ENCODE results near the gene DNAJC13.
"Not testable (repeated sequence)": the region's sequence is repeated elsewhere in the genome, so short reads cannot be mapped to it uniquely, and the experiment has no call there.

DNAJC13 gene

GRCh38 chr3:132553826-132554225 lies 136.5 kb downstream of the DNAJC13 start:
- no peak overlapping the region for H3K27ac Mint-ChIP-seq
- peaks cover 19% of the 10 kb centered on the region for H3K4me1 Mint-ChIP-seq (ENCODE audit: low read depth)
- no peak for DNase-seq (ENCODE audit: low spot score)
- no peak overlapping the region for H3K4me3 Mint-ChIP-seq
- no peaks in the 10 kb centered on the region for H3K9me3 Mint-ChIP-seq
- peaks cover 1% of the 10 kb centered on the region for H3K36me3 Mint-ChIP-seq (ENCODE audit: low read depth)
- H3K27me3 Mint-ChIP-seq (ENCODE audit: low read depth), result no peaks in the 10 kb centered on the region

- Mint-ChIP-seq H3K4me1 (ENCODE audit: low read depth) (peaks cover 16% of the 10 kb centered on the region), H3K4me3 (no peak overlapping the region), H3K9me3 (no peaks in the 10 kb centered on the region), H3K27ac (no peak overlapping the region), H3K27me3 (ENCODE audit: low read depth) (no peaks in the 10 kb centered on the region), H3K36me3 (ENCODE audit: low read depth) (no peaks in the 10 kb centered on the region)
- no peak for DNase-seq (ENCODE audit: low spot score)
These were observed 137.1 kb downstream of the DNAJC13 start for GRCh38 chr3:132554437-132554836.

GRCh38 chr3:132555306-132556035 lies 138.2 kb downstream of the DNAJC13 start:
- peaks cover 6% of the 10 kb centered on the region for H3K4me1 Mint-ChIP-seq (ENCODE audit: low read depth)
- H3K9me3 Mint-ChIP-seq, result no peaks in the 10 kb centered on the region
- no peak overlapping the region for H3K4me3 Mint-ChIP-seq
- no peak for DNase-seq (ENCODE audit: low spot score)
- no peaks in the 10 kb centered on the region for H3K27me3 Mint-ChIP-seq (ENCODE audit: low read depth)
- H3K36me3 Mint-ChIP-seq (ENCODE audit: low read depth), result no peaks in the 10 kb centered on the region
- no peak overlapping the region for H3K27ac Mint-ChIP-seq

- H3K4me3 Mint-ChIP-seq; H3K27me3 Mint-ChIP-seq (ENCODE audit: low read depth); H3K36me3 Mint-ChIP-seq (ENCODE audit: low read depth); DNase-seq (ENCODE audit: low spot score); H3K4me1 Mint-ChIP-seq (ENCODE audit: low read depth); H3K9me3 Mint-ChIP-seq; H3K27ac Mint-ChIP-seq: not testable (repeated sequence)
These were observed 138.7 kb downstream of the DNAJC13 start for GRCh38 chr3:132556036-132556386.

GRCh38 chr3:132556508-132557159 lies 139.3 kb downstream of the DNAJC13 start:
- no peaks in the 10 kb centered on the region for H3K4me1 Mint-ChIP-seq (ENCODE audit: low read depth)
- DNase-seq (ENCODE audit: low spot score), result no peak
- H3K27ac Mint-ChIP-seq, result no peak overlapping the region
- peaks cover under 1% of the 10 kb centered on the region for H3K36me3 Mint-ChIP-seq (ENCODE audit: low read depth)
- no peaks in the 10 kb centered on the region for H3K9me3 Mint-ChIP-seq
- no peaks in the 10 kb centered on the region for H3K27me3 Mint-ChIP-seq (ENCODE audit: low read depth)
- no peak overlapping the region for H3K4me3 Mint-ChIP-seq

- Mint-ChIP-seq H3K27me3 (ENCODE audit: low read depth) (no peaks in the 10 kb centered on the region), H3K9me3 (no peaks in the 10 kb centered on the region), H3K4me3 (no peak overlapping the region), H3K27ac (no peak overlapping the region), H3K4me1 (ENCODE audit: low read depth) (no peaks in the 10 kb centered on the region), H3K36me3 (ENCODE audit: low read depth) (peaks cover 3% of the 10 kb centered on the region)
- no peak for DNase-seq (ENCODE audit: low spot score)
These were observed 143.7 kb downstream of the DNAJC13 start for GRCh38 chr3:132561003-132561402.

GRCh38 chr3:132563420-132564069 lies 146.2 kb downstream of the DNAJC13 start:
- no peaks in the 10 kb centered on the region for H3K4me1 Mint-ChIP-seq (ENCODE audit: low read depth)
- H3K27me3 Mint-ChIP-seq (ENCODE audit: low read depth), result no peaks in the 10 kb centered on the region
- H3K4me3 Mint-ChIP-seq, result no peak overlapping the region
- no peaks in the 10 kb centered on the region for H3K9me3 Mint-ChIP-seq
- no peak overlapping the region for H3K27ac Mint-ChIP-seq
- DNase-seq (ENCODE audit: low spot score), result no peak
- H3K36me3 Mint-ChIP-seq (ENCODE audit: low read depth), result peaks cover 3% of the 10 kb centered on the region

- Mint-ChIP-seq H3K4me1 (ENCODE audit: low read depth) (peaks cover 4% of the 10 kb centered on the region), H3K9me3 (no peaks in the 10 kb centered on the region), H3K4me3 (no peak overlapping the region), H3K27me3 (ENCODE audit: low read depth) (no peaks in the 10 kb centered on the region), H3K36me3 (ENCODE audit: low read depth) (peaks cover 3% of the 10 kb centered on the region), H3K27ac (no peak overlapping the region)
- no peak for DNase-seq (ENCODE audit: low spot score)
These were observed 146.8 kb downstream of the DNAJC13 start for GRCh38 chr3:132564070-132564465.

GRCh38 chr3:132568422-132568821 lies 151.1 kb downstream of the DNAJC13 start:
- no peak overlapping the region for H3K27ac Mint-ChIP-seq
- peaks cover 5% of the 10 kb centered on the region for H3K9me3 Mint-ChIP-seq
- H3K27me3 Mint-ChIP-seq (ENCODE audit: low read depth), result no peaks in the 10 kb centered on the region
- peaks cover 4% of the 10 kb centered on the region for H3K36me3 Mint-ChIP-seq (ENCODE audit: low read depth)
- H3K4me3 Mint-ChIP-seq, result no peak overlapping the region
- DNase-seq (ENCODE audit: low spot score), result no peak
- peaks cover 8% of the 10 kb centered on the region for H3K4me1 Mint-ChIP-seq (ENCODE audit: low read depth)

GRCh38 chr3:132569153-132569552 lies 151.9 kb downstream of the DNAJC13 start:
- DNase-seq (ENCODE audit: low spot score), result peak; percentile 27
- peaks cover 5% of the 10 kb centered on the region for H3K9me3 Mint-ChIP-seq
- peaks cover 8% of the 10 kb centered on the region for H3K4me1 Mint-ChIP-seq (ENCODE audit: low read depth)
- peaks cover 4% of the 10 kb centered on the region for H3K36me3 Mint-ChIP-seq (ENCODE audit: low read depth)
- no peaks in the 10 kb centered on the region for H3K27me3 Mint-ChIP-seq (ENCODE audit: low read depth)
- H3K27ac Mint-ChIP-seq, result no peak overlapping the region
- no peak overlapping the region for H3K4me3 Mint-ChIP-seq

GRCh38 chr3:132569580-132569979 lies 152.3 kb downstream of the DNAJC13 start:
- Mint-ChIP-seq H3K9me3 (peaks cover 5% of the 10 kb centered on the region), H3K27ac (no peak overlapping the region), H3K4me1 (ENCODE audit: low read depth) (peaks cover 8% of the 10 kb centered on the region), H3K4me3 (no peak overlapping the region), H3K36me3 (ENCODE audit: low read depth) (peaks cover 4% of the 10 kb centered on the region), H3K27me3 (ENCODE audit: low read depth) (no peaks in the 10 kb centered on the region)
- no peak for DNase-seq (ENCODE audit: low spot score)

GRCh38 chr3:132570016-132570415 lies 152.7 kb downstream of the DNAJC13 start:
- no peak overlapping the region for H3K4me3 Mint-ChIP-seq
- no peak overlapping the region for H3K27ac Mint-ChIP-seq
- peaks cover 4% of the 10 kb centered on the region for H3K36me3 Mint-ChIP-seq (ENCODE audit: low read depth)
- peaks cover 5% of the 10 kb centered on the region for H3K9me3 Mint-ChIP-seq
- H3K27me3 Mint-ChIP-seq (ENCODE audit: low read depth), result no peaks in the 10 kb centered on the region
- DNase-seq (ENCODE audit: low spot score), result no peak
- H3K4me1 Mint-ChIP-seq (ENCODE audit: low read depth), result peaks cover 8% of the 10 kb centered on the region

GRCh38 chr3:132573797-132574211 lies 156.5 kb downstream of the DNAJC13 start:
- DNase-seq (ENCODE audit: low spot score), result no peak
- Mint-ChIP-seq H3K4me1 (ENCODE audit: low read depth) (peaks cover 7% of the 10 kb centered on the region), H3K36me3 (ENCODE audit: low read depth) (peaks cover 10% of the 10 kb centered on the region), H3K9me3 (peaks cover 5% of the 10 kb centered on the region), H3K27me3 (ENCODE audit: low read depth) (no peaks in the 10 kb centered on the region), H3K4me3 (no peak overlapping the region), H3K27ac (no peak overlapping the region)

- Mint-ChIP-seq H3K27ac (no peak overlapping the region), H3K27me3 (ENCODE audit: low read depth) (no peaks in the 10 kb centered on the region), H3K4me3 (no peak overlapping the region), H3K36me3 (ENCODE audit: low read depth) (peaks cover 1% of the 10 kb centered on the region), H3K9me3 (no peaks in the 10 kb centered on the region), H3K4me1 (ENCODE audit: low read depth) (peaks cover 3% of the 10 kb centered on the region)
- no peak for DNase-seq (ENCODE audit: low spot score)
These were observed 170.1 kb downstream of the DNAJC13 start for GRCh38 chr3:132587401-132587800.

Measured in T-helper 2 cell treated with Interferon-gamma antibody and Interleukin-4, amounts not matched to agents 5 μg/mL and 100 μg/mL, for 36 hours (primary cell).